Renal cortex interstitium (tissue), 11 donors: ENCODE results near the gene POLR3C. TPM values are rescaled to one million over a fixed set of nuclear protein-coding genes. Genes with fewer than 3 reads are reported as not detected.

Experiments
- DNase-seq, 11 donors: peaks; one replicate each; pipeline ENCODE4 v3.0.0-alpha.2; 2013; ENCODE audit warnings: low read depth in 9 of 11, low spot score in 4 of 11; ENCODE audit errors: extremely low read depth in 1 of 11
- polyA plus RNA-seq, 3 donors: library from polyadenylated mRNA; unstranded; fragments of 120-200 nt; gene quantifications; one replicate each; pipeline ENCODE4 v1.2.1, GENCODE V29; 2013; ENCODE audit not compliant: insufficient read length in 3 of 3

The POLR3C gene
- polyA plus RNA-seq, 3 donors, result 37.1 to 39.3 (median 37.4) TPM

GRCh38 chr1:145849356-145850160 lies 25.6 kb downstream of the POLR3C start:
- DNase-seq, result no peak

GRCh38 chr1:145855426-145855948 lies 31.5 kb downstream of the POLR3C start:
- no peak for DNase-seq

GRCh38 chr1:145857170-145857569 lies 33.2 kb downstream of the POLR3C start:
- DNase-seq, result no peak

GRCh38 chr1:145858238-145858900 lies 34.4 kb downstream of the POLR3C start:
- DNase-seq, result peak in 3 of 11 donors; percentile 11 to 20 (median 17)

GRCh38 chr1:145858901-145859490 lies 35.0 kb downstream of the POLR3C start, which contains the start of gene PIAS3:
PIAS3 (minus strand) TSS chr1:145859081; CDS start chr1:145858990, 91 bp downstream.
- DNase-seq, result peak; percentile 77 to 92 (median 91)

GRCh38 chr1:145859491-145860023 lies 35.6 kb downstream of the POLR3C start:
- DNase-seq, result peak; percentile 70 to 90 (median 84)

- no peak for DNase-seq
Measured at GRCh38 chr1:145863282-145864018, 39.5 kb downstream of the POLR3C start.

- DNase-seq, result no peak
Measured at GRCh38 chr1:145868232-145868631, 44.2 kb downstream of the POLR3C start.

GRCh38 chr1:145871994-145872924 lies 48.3 kb downstream of the POLR3C start:
- DNase-seq, result peak in 5 of 11 donors; percentile 20 to 40 (median 27)

- DNase-seq, result no peak
Measured at GRCh38 chr1:145874646-145875045, 50.6 kb downstream of the POLR3C start.

- no peak for DNase-seq
Measured at GRCh38 chr1:145877923-145878486, 54.0 kb downstream of the POLR3C start.

GRCh38 chr1:145878724-145879123 lies 54.7 kb downstream of the POLR3C start:
- DNase-seq, result no peak

- no peak for DNase-seq
Measured at GRCh38 chr1:145879775-145880174, 55.8 kb downstream of the POLR3C start.

- DNase-seq, result no peak
Measured at GRCh38 chr1:145884675-145885074, 60.7 kb downstream of the POLR3C start.

- DNase-seq, result peak in 7 of 11 donors; percentile 49 to 63 (median 57)
Measured at GRCh38 chr1:145885738-145886287, 61.8 kb downstream of the POLR3C start, which contains the start of gene ANKRD35. ANKRD35 (minus strand) TSS chr1:145885866; CDS start chr1:145885758, 108 bp downstream.

GRCh38 chr1:145886390-145886789 lies 62.4 kb downstream of the POLR3C start:
- no peak for DNase-seq

- no peak for DNase-seq
Measured at GRCh38 chr1:145886816-145887215, 62.8 kb downstream of the POLR3C start.
